ENCODE results near the gene OSER1. TPM values are rescaled to one million over a fixed set of nuclear protein-coding genes. Genes with fewer than 3 reads are reported as not detected.

Gene OSER1
- total and polyA plus RNA-seq, 9 of the 15 experiments (the other 6 are each of a cell fraction or from before 2014, with no cell fraction given): 15.5 to 57.3 (median 19.9) TPM

GRCh38 chr20:44209686-44210405, 725 bp downstream of the OSER1 start (continued):
- TF ChIP-seq NCOA4 (IDR thresholded peaks at IDR 0.05; ENCODE audit: partially characterized antibody) (no peak), TRIM25 (IDR thresholded peaks at IDR 0.05; ENCODE audit: borderline replicate concordance) (no peak), ARID1B (IDR thresholded peaks at IDR 0.05) (peak; percentile 40), LARP7 (IDR thresholded peaks at IDR 0.05) (peak; percentile 60; the same call in 1 of the 2 replicates), DPF2 (IDR thresholded peaks at IDR 0.05) (peak; percentile 29; the same call in 1 of the 2 replicates), KAT7 (CRISPR knock-in tag; IDR thresholded peaks at IDR 0.05; ENCODE audit: borderline replicate concordance) (no peak; the same call in 1 of the 2 replicates), SPI1 (IDR thresholded peaks at IDR 0.05; ENCODE audit: borderline replicate concordance, low read depth, low read length) (peak; percentile 75), NFRKB (IDR thresholded peaks at IDR 0.05; ENCODE audit: low read depth) (no peak), ZNF407 (IDR thresholded peaks at IDR 0.05; ENCODE audit: low read depth) (peak; percentile 22; the same call in 1 of the 2 replicates), RBM34 (IDR thresholded peaks at IDR 0.05; ENCODE audit: borderline replicate concordance, insufficient read depth, low read length) (no peak), NR1H2 (CRISPR knock-in tag; IDR thresholded peaks at IDR 0.05) (no peak), NBN (IDR thresholded peaks at IDR 0.05; ENCODE audit: low read depth) (0 out of 2 replicates have a peak, but pooled peaks have one; percentile 34), DNMT1 (IDR thresholded peaks at IDR 0.05) (0 out of 2 replicates have a peak, but pooled peaks have one; percentile 63), GATAD2A (IDR thresholded peaks at IDR 0.05) (no peak), ARID2 (IDR thresholded peaks at IDR 0.05) (0 out of 2 replicates have a peak, but pooled peaks have one; percentile 21), CHCHD3 (CRISPR knock-in tag; IDR thresholded peaks at IDR 0.05) (no peak), LCOR (CRISPR knock-in tag; IDR thresholded peaks at IDR 0.05) (no peak), ZNF512 (tag; IDR thresholded peaks at IDR 0.05) (no peak), WHSC1 (IDR thresholded peaks at IDR 0.05; ENCODE audit: low read length) (no peak)
